NCI-H146 (cell line): ENCODE measurements around the gene ADAM22.

ENCODE experiments used
- DNase-seq: peaks from one replicate; lab custom pipeline; 2025; lab: John Stamatoyannopoulos, UW

The ADAM22 gene

GRCh38 chr7:88218836-88219605 is 285.0 kb downstream of the ADAM22 start:
- DNase-seq, result peak; percentile 61

GRCh38 chr7:88219781-88220747 is 286.0 kb downstream of the ADAM22 start, which contains the start of gene SRI:
Gene SRI (minus strand): TSS chr7:88220038. CDS start chr7:88220026, 12 bp downstream.
- peak; percentile 88 for DNase-seq

- DNase-seq, result no peak
Observed at GRCh38 chr7:88223265-88223664, 289.2 kb downstream of the ADAM22 start.

- no peak for DNase-seq
Observed at GRCh38 chr7:88224601-88225275, 290.7 kb downstream of the ADAM22 start.

GRCh38 chr7:88226201-88226600 is 292.1 kb downstream of the ADAM22 start:
- DNase-seq, result no peak

- DNase-seq, result no peak
Observed at GRCh38 chr7:88226886-88227516, 292.9 kb downstream of the ADAM22 start.

- DNase-seq, result no peak
Observed at GRCh38 chr7:88229302-88229995, 295.4 kb downstream of the ADAM22 start.

- no peak for DNase-seq
Observed at GRCh38 chr7:88230646-88231045, 296.6 kb downstream of the ADAM22 start.

GRCh38 chr7:88233828-88234227 is 299.8 kb downstream of the ADAM22 start:
- no peak for DNase-seq

GRCh38 chr7:88239852-88240251 is 305.8 kb downstream of the ADAM22 start:
- no peak for DNase-seq

- peak; percentile 55 for DNase-seq
Observed at GRCh38 chr7:88243345-88243909, 309.4 kb downstream of the ADAM22 start.

- no peak for DNase-seq
Observed at GRCh38 chr7:88244258-88244657, 310.2 kb downstream of the ADAM22 start.
